Pancreas (tissue), 10 donors: ENCODE measurements around the gene CCL25. TPM values are rescaled to one million over a fixed set of nuclear protein-coding genes. Genes with fewer than 3 reads are reported as not detected.

Experiments
- ATAC-seq, 4 donors: fragments of 200-7000 bp; cut with Tn5 transposase; one replicate each; pipeline versions ENCODE4 v1.8.0 to v1.9.1; 2020; ENCODE audit warnings: mild to moderate bottlenecking in 4 of 4, moderate library complexity in 4 of 4
- DNase-seq, 6 donors: peaks; one replicate each; pipeline ENCODE4 v3.0.0-alpha.2; 2020
- FAIRE-seq: peaks from 2 replicates; lab custom pipeline; 2012; peaks lifted over from hg19 to GRCh38; lab: Jason Lieb, UNC
- H3K27ac ChIP-seq, 4 donors: fragments of 200-600 bp; sonication (generic); 1 replicate in 3 of 4; 2 replicates in 1 of 4; pipeline versions ENCODE4 v1.5.0 to v1.8.0; 2020
- H3K27me3 ChIP-seq, 4 donors: fragments of 200-600 bp; one replicate each; pipeline ENCODE4 v1.8.0; 2021
- H3K36me3 ChIP-seq, 3 donors: fragments of 200-600 bp; sonication (generic) in 1 of 3; one replicate each; pipeline versions ENCODE4 v1.5.0 to v1.8.0; 2020 to 2021
- H3K4me1 ChIP-seq, 3 donors: fragments of 200-600 bp; one replicate each; pipeline ENCODE4 v1.8.0; 2021
- H3K4me3 ChIP-seq, 4 donors: fragments of 200-600 bp; sonication (generic) in 2 of 4; one replicate each; pipeline versions ENCODE4 v1.5.0 to v1.8.0; 2020 to 2021
- H3K9me3 ChIP-seq, 4 donors: fragments of 200-600 bp; one replicate each; pipeline ENCODE4 v1.8.0; 2021
- CTCF ChIP-seq, 4 donors: fragments of 200-600 bp; sonication (generic) in 3 of 4; IDR thresholded peaks; one replicate each; pipeline versions ENCODE4 v1.5.0 to v1.8.0; 2021; ENCODE audit warnings: antibody characterized with exemption in 4 of 4
- WGBS, 2 donors: extraction: QIAGEN DNeasy Blood & Tissue Kit; methylation state at CpG; one replicate each; pipeline ENCODE4 v1.1.7; 2013; 5-methylcytosine and 5-hydroxymethylcytosine counted together
- intact Hi-C, 3 donors: fragments of 100-400 bp; cut with DNase I; formaldehyde crosslinking; loops; one replicate each; pipeline versions ENCODE4 v1.11.1 to v1.14.2; 2022
- polyA plus RNA-seq, 2 donors: library from polyadenylated mRNA; stranded (reverse); fragments of 200-250 nt; gene quantifications; one replicate each; pipeline ENCODE4 v1.2.3, GENCODE V29; 2013
- total RNA-seq, 6 donors: library from RNA; stranded (reverse); fragmentation: NEBNext Ultra II Directional in 4 of 6; extraction: Animal tissue kit (Norgen Biotek cat#: 25700) in 4 of 6; gene quantifications; one replicate each; pipeline versions ENCODE4 v1.2.1 to v1.2.4, GENCODE V29; 2021 to 2023
- donor health status: healthy with polysubstance abuse.
- donor health status: DM: no; HTN: no; CAD: no; lungs with moderate emphysema.
- donor health status: DM: no; HTN: no; CAD: no.
- donor health status: control.
- donor health status: control.
- donor health status: Bipolar disorder and iron deficiency.
- donor health status: DM: yes; HTN: yes; CAD: no.
- donor health status: DM: no; HTN: no; CAD: no.
- donor health status: DM: no; HTN: no; CAD: no.
- donor health status: DM: yes; HTN: yes; CAD: no.

CCL25 gene
- total and polyA plus RNA-seq, 8 donors, result 0.19 TPM; not detected in 7

- ATAC-seq, result no peak
- Histone ChIP-seq H3K4me3 (no peak overlapping the region), H3K9me3 (no peaks in the 10 kb centered on the region), H3K27me3 (no peaks in the 10 kb centered on the region), H3K36me3 (no peaks in the 10 kb centered on the region), H3K4me1 (no peaks in the 10 kb centered on the region), H3K27ac (no peak overlapping the region)
- no peak for TF ChIP-seq CTCF (IDR thresholded peaks at IDR 0.05)
- FAIRE-seq, result no peak
- WGBS, 2 donors, result 87 to 93% methylated on average over 20 of the region's 20 CpGs
- no peak for DNase-seq
- intact Hi-C loops, result no loop called here
Measured at GRCh38 chr19:8065875-8066261, 13.3 kb downstream of the CCL25 start.

- H3K27ac ChIP-seq, result no peak overlapping the region
- peak in 1 of 4 donors; percentile 23 for TF ChIP-seq CTCF (IDR thresholded peaks at IDR 0.05)
- DNase-seq (no peak), ATAC-seq (no peak), FAIRE-seq (no peak)
- no peak overlapping the region for H3K4me3 ChIP-seq
- H3K4me1 ChIP-seq, result no peaks in the 10 kb centered on the region
- no peaks in the 10 kb centered on the region for H3K27me3 ChIP-seq
- no peaks in the 10 kb centered on the region for H3K9me3 ChIP-seq
- 80 to 81% methylated on average over 13 of the region's 13 CpGs for WGBS, 2 donors
- intact Hi-C loops, result no loop called here
- H3K36me3 ChIP-seq, result no peaks in the 10 kb centered on the region
Measured at GRCh38 chr19:8069096-8069973, 16.8 kb downstream of the CCL25 start.

GRCh38 chr19:8071912-8072311, 19.4 kb downstream of the CCL25 start:
- Histone ChIP-seq H3K4me3 (no peak overlapping the region), H3K36me3 (no peaks in the 10 kb centered on the region), H3K27me3 (no peaks in the 10 kb centered on the region), H3K27ac (no peak overlapping the region), H3K9me3 (no peaks in the 10 kb centered on the region), H3K4me1 (no peaks in the 10 kb centered on the region)
- intact Hi-C loops, result no loop called here
- no peak for FAIRE-seq
- no peak for DNase-seq
- WGBS, 2 donors, result 77 to 87% methylated on average over 15 of the region's 15 CpGs
- no peak for ATAC-seq
- TF ChIP-seq CTCF (IDR thresholded peaks at IDR 0.05), result no peak

GRCh38 chr19:8074501-8074900, 21.9 kb downstream of the CCL25 start:
- 90 to 100% methylated on average over 1 of the region's 1 CpG for WGBS, 2 donors
- Histone ChIP-seq H3K27me3 (no peaks in the 10 kb centered on the region), H3K4me1 (no peaks in the 10 kb centered on the region), H3K4me3 (no peak overlapping the region), H3K27ac (no peak overlapping the region), H3K9me3 (no peaks in the 10 kb centered on the region), H3K36me3 (no peaks in the 10 kb centered on the region)
- no peak for ATAC-seq
- intact Hi-C loops, result no loop called here
- FAIRE-seq, result no peak
- TF ChIP-seq CTCF (IDR thresholded peaks at IDR 0.05), result no peak
- no peak for DNase-seq
